Transverse colon (tissue), 4 donors: ENCODE data around the gene ERC2. TPM values are rescaled to one million over a fixed set of nuclear protein-coding genes. Genes with fewer than 3 reads are reported as not detected.

Source experiments
- DNase-seq: peaks from one replicate; pipeline ENCODE4 v3.0.0-alpha.2; 2019
- H3K27ac ChIP-seq, 4 donors: fragments of 200-600 bp; sonication (generic); 2 replicates each; pipeline ENCODE4 v1.5.1; 2016 to 2018; ENCODE audit warnings: inconsistent platforms in 4 of 4
- H3K27me3 ChIP-seq: fragments of 200-600 bp; sonication (generic); 2 replicates; pipeline ENCODE4 v1.5.1; 2017; ENCODE audit warnings: inconsistent platforms
- H3K36me3 ChIP-seq, 4 donors: fragments of 200-600 bp; sonication (generic); 2 replicates each; pipeline ENCODE4 v1.5.1; 2017 to 2019; ENCODE audit warnings: inconsistent platforms in 4 of 4
- H3K4me1 ChIP-seq, 4 donors: fragments of 200-600 bp; sonication (generic); 2 replicates each; pipeline ENCODE4 v1.5.1; 2017 to 2020; ENCODE audit warnings: inconsistent platforms in 4 of 4
- H3K4me3 ChIP-seq, 4 donors: fragments of 200-600 bp; sonication (generic); 1 replicate in 1 of 4; 2 replicates in 3 of 4; pipeline versions ENCODE4 v1.5.1 to v1.6.1; 2017 to 2019; ENCODE audit warnings: inconsistent platforms in 4 of 4
- H3K9me3 ChIP-seq, 2 donors: fragments of 200-600 bp; sonication (generic); 2 replicates each; pipeline ENCODE4 v1.5.1; 2017 to 2019; ENCODE audit warnings: inconsistent platforms in 2 of 2
- CTCF ChIP-seq, 5 experiments: fragments of 200-600 bp in 3 of 5; fragments of 450-650 bp in 2 of 5; sonication (generic) in 3 of 5; IDR thresholded peaks; 1 replicate in 2 of 5; 2 replicates in 3 of 5; pipeline ENCODE4 v1.5.1; 2016 to 2017; ENCODE audit warnings: antibody characterized with exemption in 5 of 5, inconsistent platforms in 3 of 5, mild to moderate bottlenecking in 2 of 5, moderate library complexity in 1 of 5
- EP300 ChIP-seq: sonication (generic); formaldehyde crosslinking; IDR thresholded peaks from one replicate; pipeline ENCODE4 v1.6.1; 2017; ENCODE audit warnings: antibody characterized with exemption, low read depth
- POLR2A ChIP-seq: fragments of 450-650 bp; IDR thresholded peaks from one replicate; pipeline ENCODE4 v1.6.1; 2016; ENCODE audit warnings: antibody characterized with exemption, mild to moderate bottlenecking, moderate library complexity
- POLR2AphosphoS5 ChIP-seq, 3 donors: sonication (generic); formaldehyde crosslinking; IDR thresholded peaks; one replicate each; pipeline ENCODE4 v1.6.1; 2016; ENCODE audit warnings: antibody characterized with exemption in 3 of 3
- WGBS, 2 donors: methylation state at CpG; one replicate each; pipeline ENCODE4 v1.1.5; 2018; ENCODE audit warnings: low coverage in 1 of 2; 5-methylcytosine and 5-hydroxymethylcytosine counted together
- in situ Hi-C, 4 donors: fragments of 200-750 bp; cut with MboI; loops; one replicate each; pipeline versions ENCODE4 v1.15.0 to v1.15.1; 2017; ENCODE audit warnings: low sequenced_read_pairs in 3 of 4, low pct_ligation_motif_present in 1 of 4, low pct_unique_long_range_greater_than_20kb in 1 of 4
- intact Hi-C: fragments of 100-400 bp; cut with DNase I; formaldehyde crosslinking; loops from one replicate; pipeline ENCODE4 v1.15.1; 2023; ENCODE audit warnings: low total_unique reads
- total RNA-seq, 4 donors: library from RNA; depleted of rRNA; stranded (reverse); fragments of >200 nt; gene quantifications; one replicate each; pipeline ENCODE4 v1.1.0, GENCODE V29; 2016

Gene ERC2
- total RNA-seq, 4 donors from 2014 or later = 0.41 to 1.3 TPM; not detected in 2

DNA sequence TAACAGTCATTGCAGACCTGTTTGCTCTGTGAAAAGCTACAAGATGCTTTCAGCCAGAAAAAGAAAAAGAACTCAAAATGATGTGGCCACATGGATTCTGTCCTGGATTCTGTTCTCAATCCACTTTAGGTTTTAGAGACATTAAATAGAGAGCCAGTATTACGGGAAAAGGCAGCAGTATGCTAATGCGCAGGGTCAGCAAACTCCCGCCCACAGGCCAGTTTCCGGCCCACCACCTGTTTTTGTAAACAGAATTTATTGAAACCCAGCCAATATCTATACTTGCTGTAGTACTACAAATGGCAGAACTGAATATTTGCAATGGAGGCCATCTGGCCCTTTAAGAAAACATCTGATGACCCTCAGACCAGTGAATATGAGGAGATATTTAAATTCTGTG, 416.1 kb downstream of the ERC2 start:
- Histone ChIP-seq H3K9me3 (no peaks in the 10 kb centered on the region), H3K4me3 (no peak overlapping the region), H3K27ac (no peak overlapping the region), H3K36me3 (no peaks in the 10 kb centered on the region), H3K27me3 (no peaks in the 10 kb centered on the region), H3K4me1 (no peaks in the 10 kb centered on the region)
- intact Hi-C loops = no loop called here
- TF ChIP-seq CTCF (IDR thresholded peaks at IDR 0.05) (no peak), POLR2AphosphoS5 (IDR thresholded peaks at IDR 0.05) (no peak)
- no peak for DNase-seq
- 63 to 66% methylated on average over 4 of the region's 4 CpGs for WGBS, 2 donors
- in situ Hi-C loops = no loop called here

- no peaks in the 10 kb centered on the region for H3K4me1 ChIP-seq
- H3K9me3 ChIP-seq = no peaks in the 10 kb centered on the region
- H3K36me3 ChIP-seq = no peaks in the 10 kb centered on the region
- TF ChIP-seq CTCF (IDR thresholded peaks at IDR 0.05) (no peak), POLR2A (no peak), EP300 (no peak), POLR2AphosphoS5 (IDR thresholded peaks at IDR 0.05) (no peak)
- H3K4me3 ChIP-seq = no peak overlapping the region
- intact Hi-C loops = no loop called here
- H3K27ac ChIP-seq = no peak overlapping the region
- no peak for DNase-seq
- in situ Hi-C loops = no loop called here
- no peaks in the 10 kb centered on the region for H3K27me3 ChIP-seq
Observed at GRCh38 chr3:56051052-56051451, 417.2 kb downstream of the ERC2 start.

- no peak overlapping the region for H3K27ac ChIP-seq
- in situ Hi-C loops (loop anchor here in 1 of 4 donors (25.0 kb wide), 1 partner anchor 562 kb away; the partner anchor contains the start of gene WNT5A), intact Hi-C loops (no loop called here)
- H3K27me3 ChIP-seq = peaks cover 13% of the 10 kb centered on the region
- TF ChIP-seq EP300 (no peak), POLR2A (no peak), CTCF (IDR thresholded peaks at IDR 0.05) (no peak), POLR2AphosphoS5 (IDR thresholded peaks at IDR 0.05) (no peak)
- H3K4me1 ChIP-seq = no peaks in the 10 kb centered on the region
- no peak for DNase-seq
- no peaks in the 10 kb centered on the region for H3K9me3 ChIP-seq
- H3K36me3 ChIP-seq = no peaks in the 10 kb centered on the region
- H3K4me3 ChIP-seq = no peak overlapping the region
- 73 to 81% methylated on average over 4 of the region's 4 CpGs for WGBS, 2 donors
Observed at GRCh38 chr3:56048946-56049345, 419.3 kb downstream of the ERC2 start.

DNA sequence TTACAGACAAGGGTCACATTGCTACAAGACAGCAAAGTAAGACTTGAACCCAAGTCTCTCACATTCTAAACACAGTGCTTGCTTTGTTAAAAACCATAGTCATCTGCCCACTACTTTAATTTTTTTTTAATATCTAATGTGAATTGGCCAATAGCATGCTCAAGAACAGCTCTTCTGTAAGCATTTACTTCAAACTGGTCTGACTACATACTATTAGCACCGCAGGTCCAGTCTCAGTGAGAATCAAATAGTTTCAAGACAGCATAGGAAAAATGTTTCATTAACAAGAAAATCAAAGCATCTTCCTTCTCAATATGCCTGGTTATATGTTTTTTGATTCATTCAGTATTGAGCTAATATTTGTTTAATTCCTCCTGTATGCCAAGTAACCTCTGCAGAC, 419.9 kb downstream of the ERC2 start:
- Histone ChIP-seq H3K4me3 (no peak overlapping the region), H3K36me3 (no peaks in the 10 kb centered on the region), H3K9me3 (no peaks in the 10 kb centered on the region), H3K4me1 (no peaks in the 10 kb centered on the region), H3K27ac (no peak overlapping the region), H3K27me3 (peaks cover 13% of the 10 kb centered on the region)
- intact Hi-C loops (no loop called here), in situ Hi-C loops (loop anchor here in 1 of 4 donors (25.0 kb wide), 1 partner anchor 561 kb away; the partner anchor contains the start of gene WNT5A)
- no peak for TF ChIP-seq POLR2A
- TF ChIP-seq CTCF (IDR thresholded peaks at IDR 0.05) = no peak
- no peak for TF ChIP-seq EP300
- no peak for TF ChIP-seq POLR2AphosphoS5 (IDR thresholded peaks at IDR 0.05)
- no peak for DNase-seq
- WGBS, 2 donors = 92 to 100% methylated on average over 1 of the region's 1 CpG
